Placental epithelial cell (primary cell): ENCODE results near the gene KRT28. TPM values are rescaled to one million over a fixed set of nuclear protein-coding genes. Genes with fewer than 3 reads are reported as not detected.

Experiments
- total RNA-seq: library from RNA; depleted of rRNA; stranded (reverse); fragments of >200 nt; gene quantifications from 2 replicates; pipeline ENCODE4 v1.2.3, GENCODE V29; 2012

Gene KRT28, protein sequence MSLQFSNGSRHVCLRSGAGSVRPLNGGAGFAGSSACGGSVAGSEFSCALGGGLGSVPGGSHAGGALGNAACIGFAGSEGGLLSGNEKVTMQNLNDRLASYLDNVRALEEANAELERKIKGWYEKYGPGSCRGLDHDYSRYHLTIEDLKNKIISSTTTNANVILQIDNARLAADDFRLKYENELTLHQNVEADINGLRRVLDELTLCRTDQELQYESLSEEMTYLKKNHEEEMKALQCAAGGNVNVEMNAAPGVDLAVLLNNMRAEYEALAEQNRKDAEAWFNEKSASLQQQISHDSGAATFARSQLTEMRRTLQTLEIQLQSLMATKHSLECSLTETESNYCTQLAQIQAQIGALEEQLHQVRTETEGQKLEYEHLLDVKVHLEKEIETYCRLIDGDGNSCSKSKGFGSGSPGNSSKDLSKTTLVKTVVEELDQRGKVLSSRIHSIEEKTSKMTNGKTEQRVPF
- not detected in 2 replicates for total RNA-seq

DNA sequence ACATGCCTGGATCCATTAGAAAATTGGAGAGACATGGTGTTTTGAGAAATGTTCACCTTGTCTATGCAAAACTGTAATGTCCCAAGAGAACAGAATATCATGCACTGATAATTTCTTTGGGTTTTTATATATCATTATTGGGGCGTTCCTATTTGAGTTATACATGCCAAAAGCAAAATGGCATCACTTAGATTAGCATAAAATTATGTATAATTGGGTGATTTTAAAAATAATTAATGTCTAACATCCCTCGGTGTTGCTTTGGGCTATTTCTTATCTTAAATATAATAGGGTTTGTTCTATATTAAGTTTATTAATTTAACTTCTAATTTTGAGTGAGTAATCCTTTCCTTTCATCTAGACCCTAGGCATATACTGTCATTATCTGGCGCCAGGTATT is at the start of gene KRT28:
Gene KRT28, minus strand, starts transcription at position 101 of the 400 bp plus-strand sequence. Its CDS starts 66 bp downstream, at position 35.

DNA sequence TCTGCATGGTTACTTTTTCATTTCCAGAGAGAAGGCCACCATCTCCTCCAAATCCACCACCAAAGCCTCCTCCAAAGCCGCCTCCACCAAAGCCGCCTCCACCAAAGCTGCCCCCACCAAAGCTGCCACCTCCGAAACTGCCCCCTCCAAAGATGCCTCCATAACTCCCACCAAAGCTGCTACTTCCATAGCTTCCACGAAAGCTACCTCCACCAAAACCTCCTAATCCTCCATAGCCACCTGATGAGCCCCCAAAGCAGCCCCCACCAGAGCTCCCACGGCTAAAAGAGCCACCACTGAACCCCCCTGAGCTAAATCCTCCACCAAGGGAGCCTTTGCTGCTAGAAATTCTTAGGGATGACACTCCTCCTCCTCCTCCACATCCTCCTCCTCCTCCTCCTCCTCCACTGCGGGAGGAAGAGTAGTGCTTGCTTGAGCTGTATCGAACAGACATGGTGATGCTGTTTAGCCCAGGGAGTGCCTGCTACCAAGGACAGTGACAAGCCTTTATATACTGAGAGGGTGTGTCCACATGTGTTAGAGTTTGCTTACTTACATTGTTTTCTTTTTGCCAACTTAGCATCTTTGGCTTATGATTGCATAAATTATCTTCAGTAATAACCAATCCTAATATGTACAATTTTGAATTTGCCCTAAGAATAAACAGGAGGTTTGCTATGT is 22.5 kb upstream of the KRT28 start, which contains the start of gene KRT10:
Gene KRT10, minus strand, starts transcription at position 483 of the 681 bp plus-strand sequence. Its CDS starts 29 bp downstream, at position 454.

DNA sequence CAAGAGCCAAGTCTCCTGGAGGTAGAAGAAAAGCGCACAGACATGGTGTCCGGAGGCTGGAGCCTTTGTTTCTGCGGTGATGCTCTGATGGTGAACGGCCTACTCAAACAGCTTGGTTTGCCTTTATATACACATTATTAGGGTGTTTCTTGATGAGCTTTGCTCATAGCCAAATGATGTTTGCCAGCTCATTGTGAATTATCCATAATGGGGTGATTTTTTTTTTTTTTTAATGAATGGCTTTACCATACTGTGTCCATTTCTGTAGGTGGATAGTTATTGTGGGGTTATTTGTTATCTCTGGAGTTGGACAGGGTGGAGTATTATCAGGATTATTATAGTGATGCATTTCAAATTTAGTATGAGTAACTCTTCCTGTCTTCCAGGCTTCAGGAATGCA is 17.3 kb downstream of the KRT28 start, which contains the start of gene KRT27:
Gene KRT27, minus strand, starts transcription at position 101 of the 400 bp plus-strand sequence. Its CDS starts 57 bp downstream, at position 44.

GRCh38 chr17:40772101-40772500 is 27.7 kb downstream of the KRT28 start, which contains the start of gene KRT26:
Gene KRT26, minus strand, starts transcription at chr17:40772201. Its CDS starts 88 bp downstream, at chr17:40772113.

GRCh38 chr17:40755231-40755630 is 44.5 kb downstream of the KRT28 start, which contains the start of gene KRT25:
Gene KRT25, minus strand, starts transcription at chr17:40755331. Its CDS starts 60 bp downstream, at chr17:40755271.

Other genes starting within 250 kb of the KRT28 start
- gene CCR7, start 234.5 kb downstream of the KRT28 start, total RNA-seq, result not detected in 2 replicates
- gene SMARCE1, start 152.1 kb downstream of the KRT28 start, total RNA-seq, result 94.0 and 121 TPM in 2 replicates
- gene KRT222, start 134.8 kb downstream of the KRT28 start, total RNA-seq, result 1.6 TPM in 2 replicates
- gene KRT24, start 96.2 kb downstream of the KRT28 start, total RNA-seq, result 573 and 600 TPM in 2 replicates
- gene KRT25, start 44.6 kb downstream of the KRT28 start, total RNA-seq, result not detected in 2 replicates
- gene KRT26, start 27.8 kb downstream of the KRT28 start, total RNA-seq, result under 0.01 TPM in 1 of 2 replicates, not detected in the other
- 0.79 TPM in 1 of 2 replicates, not detected in the other for gene KRT27, start 17.4 kb downstream of the KRT28 start, total RNA-seq
- gene KRT10, start 22.7 kb upstream of the KRT28 start, total RNA-seq, result 5.1 and 9.8 TPM in 2 replicates
- gene KRT12, start 67.3 kb upstream of the KRT28 start, total RNA-seq, result not detected in 2 replicates
- gene KRT20, start 85.3 kb upstream of the KRT28 start, total RNA-seq, result not detected in 2 replicates
- gene KRT23, start 137.7 kb upstream of the KRT28 start, total RNA-seq, result 0.79 and 1.4 TPM in 2 replicates
- gene KRT39, start 167.0 kb upstream of the KRT28 start, total RNA-seq, result not detected in 2 replicates
- gene KRT40, start 184.4 kb upstream of the KRT28 start, total RNA-seq, result not detected in 2 replicates
- gene KRTAP3-3, start 194.2 kb upstream of the KRT28 start, total RNA-seq, result not detected in 2 replicates
- not detected in 2 replicates for gene KRTAP3-2, start 199.9 kb upstream of the KRT28 start, total RNA-seq
- not detected in 2 replicates for gene KRTAP3-1, start 209.2 kb upstream of the KRT28 start, total RNA-seq
- gene KRTAP1-5, start 227.2 kb upstream of the KRT28 start, total RNA-seq, result not detected in 2 replicates
- gene KRTAP1-4, start 230.2 kb upstream of the KRT28 start, total RNA-seq, result not detected in 2 replicates
- gene KRTAP1-3, start 234.9 kb upstream of the KRT28 start, total RNA-seq, result not detected in 2 replicates
- gene KRTAP1-1, start 241.5 kb upstream of the KRT28 start, total RNA-seq, result not detected in 2 replicates
- gene KRTAP2-1, start 247.4 kb upstream of the KRT28 start, total RNA-seq, result not detected in 2 replicates